HG02759 (cell line): ENCODE measurements around the gene NUP205.

Experiments used
- ATAC-seq: cut with Tn5 transposase; IDR thresholded peaks from one replicate; pipeline ENCODE4 v1.9.1; 2021; ENCODE audit warnings: mild to moderate bottlenecking, moderate library complexity; ENCODE audit not compliant: unreplicated experiment

Gene NUP205

DNA sequence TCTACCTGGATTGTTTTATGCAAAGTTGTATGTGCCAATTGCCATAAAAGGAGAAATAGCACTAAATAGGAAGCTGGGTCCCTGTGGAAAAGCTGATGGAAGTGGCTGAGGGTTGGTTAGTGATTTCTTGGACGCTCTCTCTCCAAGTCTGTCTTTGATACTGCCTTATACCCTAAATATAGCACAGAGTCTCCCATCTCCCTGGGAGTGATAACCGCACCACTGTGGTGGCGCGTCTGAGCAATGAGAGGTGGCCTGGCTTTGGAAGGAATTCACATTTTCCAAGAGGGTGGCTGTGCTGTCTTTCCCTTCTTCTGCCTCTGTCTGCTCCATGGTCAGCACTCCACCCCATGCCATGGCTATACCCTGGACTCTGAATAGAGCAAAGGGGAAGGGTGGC, 135.8 kb downstream of the NUP205 start:
- ATAC-seq = no peak

DNA sequence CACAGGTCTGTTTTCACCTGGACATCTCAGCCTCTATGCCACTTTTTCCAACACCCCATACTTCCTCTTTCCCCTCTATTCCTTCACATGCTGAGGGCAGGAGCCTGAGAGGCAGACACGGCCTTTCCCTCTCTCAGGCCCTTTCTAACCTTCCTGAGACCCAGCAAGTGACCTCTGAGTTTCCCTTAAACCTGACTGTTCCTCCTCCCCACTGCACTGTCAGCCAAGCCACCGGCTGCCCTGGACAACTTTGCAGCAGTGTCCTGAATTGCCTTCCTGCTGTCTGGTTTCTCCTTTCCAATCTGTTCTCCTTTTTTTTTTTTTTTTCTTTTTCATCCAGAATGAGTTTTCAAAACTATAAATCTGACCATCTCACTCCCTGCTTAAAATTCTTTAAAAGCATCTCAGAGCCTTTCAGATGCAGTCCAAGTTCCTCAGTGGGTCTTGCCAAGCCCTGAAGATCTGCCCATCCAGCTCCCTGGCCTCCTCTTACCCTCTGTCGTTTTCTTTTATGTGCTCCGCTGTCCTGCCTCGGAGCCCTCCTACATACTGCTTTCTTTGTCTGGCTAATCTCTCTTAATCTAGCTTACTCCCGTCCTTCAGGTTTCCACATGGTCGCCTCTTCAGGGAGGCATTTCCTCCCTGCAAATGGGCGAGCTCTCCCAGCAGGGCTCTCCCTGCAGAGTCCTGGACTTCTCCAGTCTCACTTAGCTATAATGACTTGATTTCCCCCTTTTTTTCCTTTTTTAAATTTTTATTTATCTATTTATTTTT, 139.7 kb downstream of the NUP205 start:
- no peak for ATAC-seq
